AG09309 (cell line): ENCODE data around the gene SEC14L1.

Source experiments
- DNase-seq: peaks from one replicate; pipeline ENCODE4 v3.0.0-alpha.2; 2010; ENCODE audit warnings: low read depth
- H3K4me3 ChIP-seq: 2 replicates; pipeline ENCODE4 v1.5.1; 2011; ENCODE audit warnings: mild to moderate bottlenecking, low read depth, low read length, moderate library complexity; ENCODE audit not compliant: control insufficient read depth
- TF ChIP-seq, protein P1 (sequence below): IDR thresholded peaks from 2 replicates; pipeline ENCODE4 v1.5.1; 2011; ENCODE audit warnings: mild to moderate bottlenecking, low read depth, low read length, inconsistent platforms; ENCODE audit not compliant: insufficient read depth, control insufficient read depth; ENCODE audit errors: missing control alignments

The SEC14L1 gene

DNA sequence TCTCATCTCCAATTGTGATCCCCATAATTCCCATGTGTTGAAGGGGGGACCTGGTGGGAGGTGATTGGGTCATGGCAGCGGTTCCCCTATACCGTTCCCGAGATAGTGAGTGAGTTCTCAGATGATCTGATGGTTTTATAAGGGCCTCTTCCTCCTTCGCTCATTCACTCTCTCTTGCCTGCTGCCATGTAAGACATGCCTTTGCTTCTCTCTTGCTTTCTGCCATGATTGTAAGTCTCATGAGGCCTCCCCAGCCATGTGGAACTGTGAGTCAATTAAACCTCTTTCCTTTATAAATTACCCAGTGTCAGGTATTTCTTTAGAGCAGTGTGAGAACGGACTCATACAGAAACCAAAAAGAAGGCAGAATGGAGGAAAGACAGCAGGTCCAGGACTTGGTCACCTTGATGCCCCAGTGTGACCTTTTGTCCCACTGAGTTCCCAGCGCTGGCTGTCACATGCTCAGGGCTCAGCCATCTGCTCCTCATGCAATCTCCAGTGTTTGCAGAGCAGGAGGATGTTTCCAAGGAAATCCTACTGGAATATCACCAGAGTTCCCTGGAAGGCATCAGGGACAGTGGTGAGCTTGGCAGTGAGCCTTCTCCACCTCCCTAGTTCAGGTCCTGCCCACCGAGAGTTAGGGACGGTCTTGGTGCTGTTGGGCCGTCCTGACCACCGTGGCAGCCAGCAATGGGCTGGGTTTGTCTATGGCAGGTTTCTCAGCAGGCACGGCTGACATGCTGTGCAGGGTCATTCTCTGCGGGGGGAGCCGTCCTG is 96.7 kb downstream of the SEC14L1 start:
- DNase-seq, result no peak
- H3K4me3 ChIP-seq, result no peak overlapping the region
- TF ChIP-seq, protein P1, sequence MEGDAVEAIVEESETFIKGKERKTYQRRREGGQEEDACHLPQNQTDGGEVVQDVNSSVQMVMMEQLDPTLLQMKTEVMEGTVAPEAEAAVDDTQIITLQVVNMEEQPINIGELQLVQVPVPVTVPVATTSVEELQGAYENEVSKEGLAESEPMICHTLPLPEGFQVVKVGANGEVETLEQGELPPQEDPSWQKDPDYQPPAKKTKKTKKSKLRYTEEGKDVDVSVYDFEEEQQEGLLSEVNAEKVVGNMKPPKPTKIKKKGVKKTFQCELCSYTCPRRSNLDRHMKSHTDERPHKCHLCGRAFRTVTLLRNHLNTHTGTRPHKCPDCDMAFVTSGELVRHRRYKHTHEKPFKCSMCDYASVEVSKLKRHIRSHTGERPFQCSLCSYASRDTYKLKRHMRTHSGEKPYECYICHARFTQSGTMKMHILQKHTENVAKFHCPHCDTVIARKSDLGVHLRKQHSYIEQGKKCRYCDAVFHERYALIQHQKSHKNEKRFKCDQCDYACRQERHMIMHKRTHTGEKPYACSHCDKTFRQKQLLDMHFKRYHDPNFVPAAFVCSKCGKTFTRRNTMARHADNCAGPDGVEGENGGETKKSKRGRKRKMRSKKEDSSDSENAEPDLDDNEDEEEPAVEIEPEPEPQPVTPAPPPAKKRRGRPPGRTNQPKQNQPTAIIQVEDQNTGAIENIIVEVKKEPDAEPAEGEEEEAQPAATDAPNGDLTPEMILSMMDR, result no peak

DNA sequence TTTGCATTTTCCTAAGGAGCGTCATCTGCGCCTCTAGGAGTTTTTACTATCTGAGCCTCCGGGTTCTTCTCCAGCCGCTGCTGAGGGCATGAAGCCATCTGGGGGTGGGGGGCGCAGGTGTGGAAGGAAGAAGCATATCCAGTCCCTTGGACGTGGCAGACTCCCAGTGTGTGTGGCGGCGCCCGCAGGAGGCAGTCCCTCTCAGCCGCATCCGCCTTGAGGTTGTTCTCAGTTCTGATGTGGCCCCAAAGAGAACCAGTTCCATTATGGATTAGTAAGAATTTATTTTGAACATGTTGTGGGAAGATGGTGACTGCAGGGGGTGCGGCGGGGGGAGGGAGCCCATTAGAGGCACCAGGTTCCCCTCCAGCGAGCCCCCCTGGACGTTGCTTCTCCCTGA is 100.2 kb downstream of the SEC14L1 start:
- H3K4me3 ChIP-seq, result no peak overlapping the region
- TF ChIP-seq, protein P1, result no peak
- DNase-seq, result no peak

DNA sequence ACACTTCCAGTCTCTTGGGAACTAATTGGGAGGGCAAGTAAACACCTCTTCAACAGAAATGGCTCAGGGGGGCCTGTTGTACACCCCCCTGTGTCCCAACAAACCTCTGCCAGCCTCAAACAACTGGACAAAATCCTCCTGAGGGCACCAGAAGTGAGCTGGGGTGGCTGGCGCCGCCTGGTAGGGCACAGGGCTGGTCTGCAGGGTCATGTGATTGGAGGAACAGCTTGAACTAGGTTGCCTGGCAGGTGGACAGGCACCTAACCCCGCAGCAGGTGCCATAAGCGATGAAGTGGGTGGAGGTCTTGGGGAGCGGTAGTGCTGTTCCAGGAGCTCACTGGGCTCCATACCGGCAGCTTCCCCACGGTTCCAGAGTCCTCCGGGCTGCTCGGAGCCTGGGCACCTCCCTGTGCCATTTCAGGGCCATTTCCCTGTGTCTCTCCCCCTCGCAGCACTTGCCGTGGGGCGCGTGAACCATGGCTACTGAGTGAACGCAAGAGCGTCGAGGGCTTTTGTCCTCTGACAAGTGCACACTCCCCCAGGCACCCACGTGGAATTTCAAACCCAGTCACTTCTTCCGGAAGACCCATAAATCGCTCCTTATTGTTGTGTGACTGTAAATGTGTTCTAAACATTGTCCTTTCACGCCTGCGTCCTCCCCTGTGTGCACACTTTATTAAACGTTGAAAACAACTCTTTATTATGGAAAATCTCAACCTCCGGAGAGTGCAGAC is 101.5 kb downstream of the SEC14L1 start:
- H3K4me3 ChIP-seq, result no peak overlapping the region
- TF ChIP-seq, protein P1, result no peak
- no peak for DNase-seq

DNA sequence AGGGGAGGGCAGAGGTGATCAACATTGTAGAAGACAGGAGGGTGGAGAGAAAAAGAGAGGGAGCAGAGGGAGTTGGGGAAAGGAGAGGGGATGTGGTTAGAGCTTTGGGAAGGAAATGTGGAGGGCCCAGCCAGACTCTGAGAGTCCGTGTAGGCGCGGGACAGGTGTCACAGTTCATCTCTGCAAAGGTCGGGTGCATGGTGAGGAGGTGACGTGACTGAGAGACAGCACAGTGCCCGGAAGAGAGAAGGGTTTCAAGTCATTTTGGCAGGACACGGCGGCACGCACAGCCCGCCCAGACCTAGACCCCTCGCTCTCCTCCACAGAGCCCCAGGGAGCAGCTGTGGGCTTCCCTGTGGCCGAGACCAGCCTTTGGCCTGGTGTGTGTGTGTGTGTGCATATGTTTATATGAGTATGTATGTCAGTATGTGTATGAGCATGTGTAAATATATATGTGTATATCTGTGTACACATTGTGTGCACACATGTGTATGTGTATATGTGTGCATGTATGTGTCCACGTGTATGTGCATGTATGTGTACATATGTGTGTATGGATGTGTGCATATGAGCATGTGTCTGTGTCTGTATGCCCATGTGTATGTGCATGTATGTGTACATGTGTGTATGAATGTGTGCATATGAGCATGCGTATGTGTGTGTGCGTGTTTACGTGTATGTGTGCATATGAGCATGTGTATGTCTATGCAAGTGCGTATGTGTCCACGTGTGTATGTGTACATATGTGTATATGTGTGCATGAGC is 104.6 kb downstream of the SEC14L1 start:
- no peak for DNase-seq
- TF ChIP-seq, protein P1, result no peak
- H3K4me3 ChIP-seq, result no peak overlapping the region

DNA sequence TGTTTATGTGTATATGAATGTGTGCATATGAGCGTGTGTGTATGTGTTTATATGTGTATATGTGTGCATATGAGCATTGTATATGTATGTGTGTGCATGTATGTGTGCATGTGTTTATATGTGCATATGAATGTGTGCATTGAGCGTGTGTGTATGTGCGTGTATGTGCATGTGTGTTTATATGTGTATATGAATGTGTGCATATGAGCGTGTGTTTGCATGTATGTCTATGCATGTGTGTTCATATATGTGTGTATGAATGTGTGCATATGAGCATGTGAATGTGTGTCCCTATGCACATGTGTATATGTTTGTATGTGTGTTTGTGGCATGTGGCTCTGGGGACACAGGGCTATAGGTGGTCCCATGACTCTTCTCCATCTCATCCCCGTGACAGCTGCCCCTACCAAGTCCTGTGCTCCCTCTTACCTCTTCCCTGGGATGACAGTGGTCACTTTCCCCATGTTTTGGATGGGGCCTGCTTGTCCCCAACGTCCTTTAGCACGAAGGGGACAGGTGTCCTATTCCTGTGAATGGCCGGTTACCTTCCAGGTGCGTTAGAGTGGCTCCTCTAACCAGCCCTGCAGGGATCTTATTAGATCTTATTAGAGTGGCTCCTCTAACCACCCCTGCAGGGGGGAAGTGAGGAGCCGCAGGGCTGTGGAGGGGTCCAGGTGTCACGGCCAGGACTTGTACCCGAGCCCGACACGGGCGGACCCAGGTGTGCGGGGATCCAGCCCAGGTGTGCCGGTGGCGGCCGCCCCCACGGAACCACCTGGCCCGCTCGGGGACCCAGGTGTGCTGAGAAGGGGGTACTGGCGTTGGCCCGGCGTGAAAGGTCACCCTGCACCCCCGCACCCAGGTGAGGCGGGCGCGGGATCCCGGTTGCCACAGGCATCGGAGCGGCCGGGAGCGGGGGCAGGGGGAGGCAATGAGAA is 105.6 kb downstream of the SEC14L1 start:
- DNase-seq, result no peak
- peak overlapping the region; percentile 64 for H3K4me3 ChIP-seq
- TF ChIP-seq, protein P1, result no peak
